Lung microvascular endothelial cell (primary cell): ENCODE results near the gene TRAF3IP1. TPM values are rescaled to one million over a fixed set of nuclear protein-coding genes. Genes with fewer than 3 reads are reported as not detected.
A peak's percentile ranks its signal among the peaks of the same experiment; 100 is the strongest.
"Not testable (repeated sequence)": the region's sequence is repeated elsewhere in the genome, so short reads cannot be mapped to it uniquely, and the experiment has no call there.

ENCODE experiments used
- DNase-seq, 2 donors: peaks; one replicate each; pipeline versions ENCODE4 v3.0.0 to v3.0.0-alpha.2; 2010; ENCODE audit warnings: low read depth in 2 of 2
- total RNA-seq: library from RNA; depleted of rRNA; stranded (reverse); fragments of >200 nt; gene quantifications from 2 replicates; pipeline ENCODE4 v1.2.1, GENCODE V29; 2014

TRAF3IP1 gene, protein sequence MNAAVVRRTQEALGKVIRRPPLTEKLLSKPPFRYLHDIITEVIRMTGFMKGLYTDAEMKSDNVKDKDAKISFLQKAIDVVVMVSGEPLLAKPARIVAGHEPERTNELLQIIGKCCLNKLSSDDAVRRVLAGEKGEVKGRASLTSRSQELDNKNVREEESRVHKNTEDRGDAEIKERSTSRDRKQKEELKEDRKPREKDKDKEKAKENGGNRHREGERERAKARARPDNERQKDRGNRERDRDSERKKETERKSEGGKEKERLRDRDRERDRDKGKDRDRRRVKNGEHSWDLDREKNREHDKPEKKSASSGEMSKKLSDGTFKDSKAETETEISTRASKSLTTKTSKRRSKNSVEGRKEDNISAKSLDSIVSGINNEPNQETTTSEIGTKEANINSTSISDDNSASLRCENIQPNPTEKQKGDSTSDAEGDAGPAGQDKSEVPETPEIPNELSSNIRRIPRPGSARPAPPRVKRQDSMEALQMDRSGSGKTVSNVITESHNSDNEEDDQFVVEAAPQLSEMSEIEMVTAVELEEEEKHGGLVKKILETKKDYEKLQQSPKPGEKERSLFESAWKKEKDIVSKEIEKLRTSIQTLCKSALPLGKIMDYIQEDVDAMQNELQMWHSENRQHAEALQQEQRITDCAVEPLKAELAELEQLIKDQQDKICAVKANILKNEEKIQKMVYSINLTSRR
- total RNA-seq: 2.6 and 4.6 TPM in 2 replicates

- peak; percentile 93 to 95 for DNase-seq
Measured at GRCh38 chr2:238320246-238320647, at the start of gene TRAF3IP1. Gene TRAF3IP1 (plus strand): TSS chr2:238320518. CDS start chr2:238320663, 145 bp downstream.

GRCh38 chr2:238270606-238271005 lies 49.7 kb upstream of the TRAF3IP1 start:
- DNase-seq: no peak

GRCh38 chr2:238271061-238271554 lies 49.2 kb upstream of the TRAF3IP1 start:
- no peak for DNase-seq

GRCh38 chr2:238271686-238272085 lies 48.6 kb upstream of the TRAF3IP1 start:
- DNase-seq: not testable (repeated sequence)

DNA sequence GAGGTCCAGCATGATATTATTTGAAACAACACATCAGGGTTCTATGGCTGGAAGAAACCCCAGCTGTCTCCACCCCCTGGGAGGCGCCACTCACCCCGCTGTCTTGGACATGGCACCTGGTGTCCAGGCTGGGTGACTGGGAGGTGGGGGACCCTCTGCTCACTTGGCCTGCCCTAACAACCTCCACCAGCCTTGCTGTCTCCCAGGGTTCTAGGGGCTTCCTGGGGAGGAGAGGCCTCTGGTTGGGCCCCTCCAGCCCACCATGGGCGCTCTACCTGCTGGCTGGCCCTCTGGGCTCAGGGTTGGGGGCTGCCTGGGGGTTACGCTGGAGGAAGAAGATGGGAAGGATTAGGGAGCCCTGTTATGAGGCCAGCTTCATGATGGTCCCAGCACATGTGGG lies 48.2 kb upstream of the TRAF3IP1 start:
- DNase-seq: no peak

DNA sequence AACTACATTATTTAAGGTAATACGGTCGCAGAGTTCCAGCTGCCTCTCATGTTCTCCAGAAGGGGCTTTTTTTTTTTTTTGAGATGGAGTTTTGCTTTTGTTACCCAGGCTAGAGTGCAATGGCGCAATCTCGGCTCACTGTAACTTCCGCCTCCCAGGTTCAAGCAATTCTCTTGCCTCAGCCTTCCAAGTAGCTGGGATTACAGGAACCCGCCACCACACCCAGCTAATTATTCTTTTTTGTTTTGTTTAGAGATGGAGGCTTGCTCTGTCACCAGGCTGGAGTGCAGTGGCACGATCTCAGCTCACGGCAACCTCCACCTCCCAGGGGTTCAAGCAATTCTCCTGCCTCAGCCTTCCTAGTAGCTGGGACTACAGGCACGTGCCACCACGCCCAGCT lies 46.9 kb upstream of the TRAF3IP1 start:
- not testable (repeated sequence) for DNase-seq

DNA sequence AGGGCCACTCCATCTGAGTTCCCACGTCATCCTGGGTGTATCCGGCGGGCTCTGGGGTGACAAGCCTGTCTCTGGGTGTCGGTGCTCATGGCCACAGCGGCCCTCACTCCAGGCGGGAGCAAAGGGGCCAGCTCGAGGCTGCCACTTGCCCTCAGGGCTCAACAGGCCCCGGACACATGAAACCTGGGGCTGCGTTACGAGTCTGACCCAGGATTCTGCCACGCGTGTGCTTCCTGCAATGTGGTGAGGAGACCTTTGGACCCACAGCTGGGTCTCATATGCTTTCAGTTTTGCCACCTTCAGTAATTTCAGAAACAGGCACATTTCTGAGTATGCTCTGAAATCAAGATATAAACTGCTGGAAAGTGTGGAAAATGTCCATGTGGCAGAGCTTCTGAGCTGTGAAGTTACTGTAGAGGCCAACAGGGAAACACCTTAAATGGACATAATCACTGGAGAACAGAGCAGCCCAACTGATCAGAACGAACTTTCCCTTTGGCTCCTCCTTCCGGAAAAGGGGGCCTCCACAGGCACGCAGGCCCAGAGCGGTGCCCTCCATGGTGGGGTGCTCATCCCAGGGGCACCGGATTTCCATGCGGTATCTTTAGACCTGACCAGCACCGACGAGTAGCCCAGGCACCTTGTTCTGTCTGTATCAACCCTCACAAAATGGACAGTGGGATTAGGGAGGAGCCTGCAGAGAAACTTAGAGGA lies 46.0 kb upstream of the TRAF3IP1 start:
- DNase-seq: no peak

- DNase-seq: no peak
Measured at GRCh38 chr2:238277695-238278094, 42.6 kb upstream of the TRAF3IP1 start.

- DNase-seq: no peak
Measured at GRCh38 chr2:238278626-238279323, 41.5 kb upstream of the TRAF3IP1 start.

GRCh38 chr2:238279324-238279682 lies 41.0 kb upstream of the TRAF3IP1 start:
- no peak for DNase-seq

DNA sequence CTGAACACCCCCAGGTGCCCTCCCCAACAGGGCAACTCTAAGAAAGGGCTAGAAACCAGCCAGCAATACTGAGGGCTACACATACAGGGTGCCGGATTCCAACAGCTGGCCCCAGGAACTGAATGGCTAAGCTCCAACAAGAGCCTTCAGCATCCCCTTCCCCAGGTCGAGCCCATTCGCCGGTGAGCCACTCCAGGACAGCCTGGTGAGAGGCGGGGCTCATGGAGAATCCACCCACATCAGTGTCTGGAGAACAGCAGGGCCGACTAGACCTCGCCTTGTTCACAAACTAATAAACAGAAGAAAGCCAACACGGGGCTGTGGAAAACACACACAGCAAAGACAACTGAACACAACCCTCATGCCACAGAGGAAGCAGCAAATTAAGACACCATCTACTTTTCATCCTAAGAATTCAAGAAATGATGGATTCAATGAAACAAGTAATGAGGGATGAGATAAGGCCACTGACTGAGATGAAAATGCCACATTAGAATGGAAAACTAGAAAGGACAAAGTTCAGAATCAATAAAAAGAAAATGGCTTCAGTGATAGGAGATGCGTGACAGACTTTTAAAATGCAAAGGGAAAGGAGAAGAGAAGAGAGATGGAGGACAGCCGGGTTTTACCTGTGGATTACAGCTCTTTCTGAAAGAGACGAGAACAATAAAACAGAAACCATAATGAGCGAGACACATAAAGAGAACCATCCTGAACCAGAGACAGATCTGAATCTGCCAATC lies 40.1 kb upstream of the TRAF3IP1 start:
- no peak for DNase-seq

DNA sequence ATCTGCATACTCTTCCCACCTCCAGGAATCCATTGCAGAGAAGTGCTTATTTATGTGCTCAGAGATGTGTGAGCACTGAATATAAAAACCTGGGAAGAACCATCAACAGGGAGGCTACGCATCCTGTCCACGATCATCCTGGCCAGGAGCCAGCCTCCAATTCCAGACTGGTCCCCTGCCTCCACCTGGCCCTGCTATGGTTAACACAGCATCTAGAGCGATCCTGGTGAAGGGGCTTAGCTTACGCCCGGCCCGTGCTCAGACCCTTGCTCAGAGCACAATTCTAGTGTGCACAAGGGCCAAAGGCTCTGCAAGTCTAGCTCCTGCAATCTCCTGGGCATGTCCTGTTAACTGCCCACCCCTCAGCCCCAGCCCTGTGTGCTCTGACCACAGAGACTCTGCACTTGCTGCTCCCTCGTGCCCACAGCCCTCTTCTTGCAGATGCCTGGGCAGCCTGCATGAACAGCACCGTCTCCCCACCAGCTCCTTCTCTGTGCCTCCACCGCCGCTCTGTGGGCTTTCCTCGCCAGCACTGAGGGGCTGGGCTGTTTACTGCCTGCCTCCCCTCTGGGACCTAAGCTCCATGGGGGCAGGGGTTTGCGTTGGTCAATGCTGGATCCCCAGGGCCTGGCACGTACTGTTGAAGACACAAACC lies 38.4 kb upstream of the TRAF3IP1 start:
- no peak for DNase-seq

- no peak for DNase-seq
Measured at GRCh38 chr2:238282861-238283738, 37.2 kb upstream of the TRAF3IP1 start.

DNA sequence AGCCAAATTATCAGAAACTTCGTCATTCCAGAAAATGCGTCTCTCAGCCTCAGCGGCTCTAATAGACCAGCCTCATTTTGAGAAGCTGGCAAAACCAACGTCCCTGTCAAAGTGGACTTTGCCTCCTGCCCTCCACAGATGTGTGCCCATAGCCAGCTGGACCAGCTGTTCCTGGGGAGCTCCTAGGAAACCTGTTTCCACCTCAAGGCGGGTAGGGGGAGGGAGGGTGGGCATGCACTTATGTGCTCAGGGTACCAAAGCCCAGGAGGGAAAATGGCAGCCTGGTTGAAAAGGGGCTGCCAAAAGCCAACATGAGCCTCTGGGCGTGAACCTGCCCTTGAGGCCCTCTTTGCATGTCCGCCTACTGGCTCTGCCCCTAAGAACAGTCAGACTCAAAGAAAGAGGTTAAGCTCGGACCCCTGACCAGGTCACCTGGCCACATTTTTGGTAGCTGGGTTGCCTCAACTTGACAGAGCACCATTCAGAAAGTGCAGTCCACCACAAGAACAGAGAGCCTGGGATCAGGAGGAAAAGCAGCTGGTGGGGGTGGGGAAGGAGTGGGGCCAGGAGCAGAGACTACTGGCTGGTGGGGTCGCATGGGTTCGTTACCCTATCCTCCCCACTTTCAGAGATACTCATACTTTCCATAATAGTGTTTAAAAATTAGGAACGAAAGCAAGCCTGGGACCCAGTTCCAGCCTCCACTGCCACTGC lies 35.4 kb upstream of the TRAF3IP1 start:
- DNase-seq: no peak

GRCh38 chr2:238285653-238286082 lies 34.6 kb upstream of the TRAF3IP1 start:
- DNase-seq: peak; percentile 39 to 40

- no peak for DNase-seq
Measured at GRCh38 chr2:238286095-238286494, 34.2 kb upstream of the TRAF3IP1 start.

DNA sequence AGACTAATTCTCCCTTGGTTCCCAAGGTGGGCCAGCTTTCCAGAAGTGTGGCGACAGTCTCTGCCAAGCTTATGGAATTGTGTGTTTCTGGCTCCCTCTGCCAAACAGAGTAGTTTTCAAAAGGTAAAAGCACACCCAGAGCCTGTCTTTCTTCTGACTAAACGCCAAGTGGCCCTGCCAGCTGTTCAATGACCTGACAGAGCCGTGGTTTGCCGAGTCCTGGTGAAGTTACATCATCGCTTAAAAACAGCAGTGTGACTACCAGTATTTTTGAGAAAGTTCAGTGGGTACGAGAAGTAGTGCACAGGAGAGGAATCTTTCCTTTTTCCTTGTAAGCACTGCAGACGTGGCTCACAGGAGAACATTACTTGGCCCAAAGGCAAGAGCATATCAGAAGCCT lies 33.8 kb upstream of the TRAF3IP1 start:
- DNase-seq: peak in 1 of 2 donors; percentile 41

GRCh38 chr2:238286987-238287736 lies 33.2 kb upstream of the TRAF3IP1 start:
- DNase-seq: no peak
